H9 (cell line): ENCODE results near the gene MOB3B. TPM values are rescaled to one million over a fixed set of nuclear protein-coding genes. Genes with fewer than 3 reads are reported as not detected.

Experiments used
- DNase-seq: peaks from one replicate; pipeline ENCODE4 v3.0.0-alpha.2; 2017
- H2AFZ ChIP-seq: one replicate; pipeline ENCODE4 v1.6.1; 2013; ENCODE audit warnings: mild to moderate bottlenecking, low read length, control low read depth, moderate library complexity
- H2AK5ac ChIP-seq: 2 replicates; pipeline ENCODE4 v1.6.1; 2013; ENCODE audit warnings: low read length, control low read depth, mixed read lengths; ENCODE audit not compliant: insufficient read length
- H2BK120ac ChIP-seq: one replicate; pipeline ENCODE4 v1.6.1; 2013; ENCODE audit warnings: low read depth, mild to moderate bottlenecking, low read length, control low read depth, inconsistent platforms; ENCODE audit not compliant: poor library complexity, severe bottlenecking
- H2BK12ac ChIP-seq: 2 replicates; pipeline ENCODE4 v1.6.1; 2013; ENCODE audit warnings: low read length, control low read depth, mixed read lengths, low read depth; ENCODE audit not compliant: insufficient read length
- H2BK15ac ChIP-seq: 2 replicates; pipeline ENCODE4 v1.6.1; 2013; ENCODE audit warnings: low read depth, low read length, control low read depth
- H2BK20ac ChIP-seq: one replicate; pipeline ENCODE4 v1.6.1; 2013; ENCODE audit warnings: low read depth, mild to moderate bottlenecking, low read length, control low read depth, inconsistent platforms; ENCODE audit not compliant: poor library complexity, severe bottlenecking
- H2BK5ac ChIP-seq: 2 replicates; pipeline ENCODE4 v1.6.1; 2013; ENCODE audit warnings: low read length, control low read depth, mixed read lengths; ENCODE audit not compliant: insufficient read length
- H3K14ac ChIP-seq: 2 replicates; pipeline ENCODE4 v1.6.1; 2013; ENCODE audit warnings: low read length, control low read depth; ENCODE audit not compliant: insufficient read depth
- H3K18ac ChIP-seq: 2 replicates; pipeline ENCODE4 v1.6.1; 2013; ENCODE audit warnings: low read depth, mild to moderate bottlenecking, mixed read lengths, low read length, control low read depth; ENCODE audit not compliant: insufficient read length
- H3K23ac ChIP-seq: 2 replicates; pipeline ENCODE4 v1.6.1; 2013; ENCODE audit warnings: low read length, control low read depth, mixed read lengths, low read depth; ENCODE audit not compliant: insufficient read length
- H3K23me2 ChIP-seq: 2 replicates; pipeline ENCODE4 v1.6.1; 2013; ENCODE audit warnings: low read depth, mild to moderate bottlenecking, mixed read lengths, low read length, control low read depth; ENCODE audit not compliant: insufficient read length, poor library complexity, severe bottlenecking
- H3K27ac ChIP-seq: 2 replicates; pipeline ENCODE4 v1.5.1; 2013; ENCODE audit warnings: low read length, control low read depth, mixed read lengths, low read depth; ENCODE audit not compliant: insufficient read length
- H3K27me3 ChIP-seq: 2 replicates; pipeline ENCODE4 v1.6.1; 2013; ENCODE audit warnings: low read length, control low read depth, inconsistent platforms; ENCODE audit not compliant: insufficient read depth
- H3K4ac ChIP-seq: 2 replicates; pipeline ENCODE4 v1.6.1; 2013; ENCODE audit warnings: low read depth, mild to moderate bottlenecking, control low read depth, inconsistent platforms, low read length, moderate library complexity
- H3K4me1 ChIP-seq: 2 replicates; pipeline ENCODE4 v1.6.1; 2013; ENCODE audit warnings: low read length, control low read depth, inconsistent platforms; ENCODE audit not compliant: insufficient read depth
- H3K4me2 ChIP-seq: 2 replicates; pipeline ENCODE4 v1.6.1; 2013; ENCODE audit warnings: low read length, control low read depth, mixed read lengths; ENCODE audit not compliant: insufficient read length, insufficient read depth
- H3K56ac ChIP-seq: 2 replicates; pipeline ENCODE4 v1.6.1; 2013; ENCODE audit warnings: low read depth, mild to moderate bottlenecking, mixed read lengths, low read length, control low read depth; ENCODE audit not compliant: insufficient read length
- H3K79me1 ChIP-seq: 2 replicates; pipeline ENCODE4 v1.6.1; 2013; ENCODE audit warnings: low read depth, mild to moderate bottlenecking, moderate library complexity, low read length, control low read depth, inconsistent platforms; ENCODE audit not compliant: insufficient read depth, poor library complexity, severe bottlenecking
- H3K79me2 ChIP-seq: 2 replicates; pipeline ENCODE4 v1.6.1; 2013; ENCODE audit warnings: low read length, control low read depth, inconsistent platforms; ENCODE audit not compliant: insufficient read depth
- H3K9ac ChIP-seq: 2 replicates; pipeline ENCODE4 v1.6.1; 2013; ENCODE audit warnings: low read length, control low read depth, mixed read lengths; ENCODE audit not compliant: insufficient read length; ENCODE audit errors: extremely low read depth
- H3K9me3 ChIP-seq: one replicate; pipeline ENCODE4 v1.6.1; 2013; ENCODE audit warnings: low read depth, low read length, inconsistent platforms; ENCODE audit not compliant: control insufficient read depth
- H3T11ph ChIP-seq: one replicate; pipeline ENCODE4 v1.6.1; 2013; ENCODE audit warnings: mild to moderate bottlenecking, low read length, control low read depth, inconsistent platforms
- H4K20me1 ChIP-seq: one replicate; pipeline ENCODE4 v1.6.1; 2013; ENCODE audit not compliant: control insufficient read depth, insufficient read length, insufficient read depth
- H4K5ac ChIP-seq: 2 replicates; pipeline ENCODE4 v1.6.1; 2013; ENCODE audit warnings: low read depth, mild to moderate bottlenecking, mixed read lengths, low read length, control low read depth; ENCODE audit not compliant: insufficient read length
- H4K8ac ChIP-seq: replicated peaks from 2 replicates; pipeline ENCODE4 v1.6.1; 2013; ENCODE audit warnings: low read length, control low read depth, mixed read lengths, low read depth; ENCODE audit not compliant: insufficient read length
- H4K91ac ChIP-seq: 2 replicates; pipeline ENCODE4 v1.6.1; 2013; ENCODE audit warnings: low read depth, mild to moderate bottlenecking, moderate library complexity, mixed read lengths, low read length, control low read depth; ENCODE audit not compliant: insufficient read length
- H3K27ac Mint-ChIP-seq, 3 experiments: 2 replicates in 2 of 3; 3 replicates in 1 of 3; pipeline ENCODE4 v1.8.0; 2020 to 2021; ENCODE audit warnings: mixed read lengths in 3 of 3, mild to moderate bottlenecking in 1 of 3, moderate library complexity in 1 of 3
- H3K27me3 Mint-ChIP-seq: 2 replicates; pipeline ENCODE4 v1.8.0; 2021; ENCODE audit warnings: low read depth, mild to moderate bottlenecking, moderate library complexity, mixed read lengths
- H3K36me3 Mint-ChIP-seq, 3 experiments: 2 replicates in 2 of 3; 3 replicates in 1 of 3; pipeline ENCODE4 v1.8.0; 2020 to 2021; ENCODE audit warnings: low read depth in 3 of 3, mixed read lengths in 3 of 3; ENCODE audit not compliant: insufficient read depth in 1 of 3
- H3K4me1 Mint-ChIP-seq, 2 experiments: 2 replicates each; pipeline ENCODE4 v1.8.0; 2020; ENCODE audit warnings: mixed read lengths in 2 of 2
- H3K4me3 Mint-ChIP-seq, 2 experiments: 2 replicates in 1 of 2; 3 replicates in 1 of 2; pipeline ENCODE4 v1.8.0; 2020 to 2021; ENCODE audit warnings: mild to moderate bottlenecking in 2 of 2, mixed read lengths in 2 of 2, moderate library complexity in 1 of 2
- H3K9me3 Mint-ChIP-seq, 2 experiments: 2 replicates in 1 of 2; 3 replicates in 1 of 2; pipeline ENCODE4 v1.8.0; 2020; ENCODE audit warnings: mild to moderate bottlenecking in 2 of 2, mixed read lengths in 2 of 2, moderate library complexity in 1 of 2
- WGBS: extraction: QIAGEN DNeasy Blood & Tissue Kit; methylation state at CpG from one replicate; pipeline ENCODE4 v1.1.7; 2013; ENCODE audit warnings: missing lambda C conversion rate, low lambda C conversion rate, mixed read lengths; ENCODE audit not compliant: insufficient read length; ENCODE audit errors: extremely low coverage; 5-methylcytosine and 5-hydroxymethylcytosine counted together
- total RNA-seq: library from RNA; stranded (reverse); gene quantifications from 2 replicates; pipeline ENCODE4 v1.2.1, GENCODE V29; 2021
- TF ChIP-seq, protein P1 (sequence below): fragments of 200-600 bp; sonication (generic); conservative IDR thresholded peaks from 3 replicates; pipeline ENCODE4 v1.8.0; 2021; ENCODE audit warnings: antibody characterized with exemption, mild to moderate bottlenecking

The MOB3B gene
- total RNA-seq, 1 experiment from 2014 or later, result 9.8 TPM

DNA sequence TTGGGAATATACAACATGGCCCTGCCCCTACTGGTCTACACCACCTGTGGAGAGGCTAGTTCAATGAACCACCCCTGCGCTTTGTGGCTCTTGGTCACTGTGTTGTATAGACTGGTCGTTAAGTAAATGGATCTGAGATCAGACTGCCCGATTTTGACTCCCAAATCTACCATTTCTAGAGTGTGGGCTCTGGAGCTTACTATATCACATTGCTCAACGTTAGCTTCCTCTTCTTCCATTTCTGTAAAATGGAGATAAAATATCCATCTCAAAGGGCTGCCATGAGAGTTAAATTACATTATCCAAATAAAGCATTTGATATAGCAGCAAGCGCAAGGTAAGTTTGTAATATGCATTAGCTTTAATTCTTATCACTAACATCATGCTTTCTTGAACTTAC is 58.2 kb downstream of the MOB3B start:
- H3K18ac ChIP-seq, result no peak overlapping the region
- no peak overlapping the region for H2BK12ac ChIP-seq
- H3K4me2 ChIP-seq, result no peak overlapping the region
- Mint-ChIP-seq H3K4me3 (no peak overlapping the region), H3K27ac (no peak overlapping the region), H3K36me3 (no peaks in the 10 kb centered on the region; a peak in 3 of 7 replicates), H3K9me3 (no peaks in the 10 kb centered on the region), H3K27me3 (no peaks in the 10 kb centered on the region), H3K4me1 (peaks cover 32 to 38% of the 10 kb centered on the region in 2 experiments)
- no peak overlapping the region for H3K9ac ChIP-seq
- H3K23ac ChIP-seq, result no peak overlapping the region
- H4K20me1 ChIP-seq, result no peaks in the 10 kb centered on the region
- no peak overlapping the region for H4K8ac ChIP-seq
- no peak overlapping the region for H2BK20ac ChIP-seq
- DNase-seq, result no peak
- no peaks in the 10 kb centered on the region for H3K79me1 ChIP-seq
- no peak overlapping the region for H2AFZ ChIP-seq
- H2BK5ac ChIP-seq, result no peak overlapping the region
- no peaks in the 10 kb centered on the region for H3K27me3 ChIP-seq
- H2BK120ac ChIP-seq, result no peak overlapping the region
- H3T11ph ChIP-seq, result no peak overlapping the region
- no peak overlapping the region for H3K56ac ChIP-seq
- H3K9me3 ChIP-seq, result no peaks in the 10 kb centered on the region
- TF ChIP-seq, protein P1, sequence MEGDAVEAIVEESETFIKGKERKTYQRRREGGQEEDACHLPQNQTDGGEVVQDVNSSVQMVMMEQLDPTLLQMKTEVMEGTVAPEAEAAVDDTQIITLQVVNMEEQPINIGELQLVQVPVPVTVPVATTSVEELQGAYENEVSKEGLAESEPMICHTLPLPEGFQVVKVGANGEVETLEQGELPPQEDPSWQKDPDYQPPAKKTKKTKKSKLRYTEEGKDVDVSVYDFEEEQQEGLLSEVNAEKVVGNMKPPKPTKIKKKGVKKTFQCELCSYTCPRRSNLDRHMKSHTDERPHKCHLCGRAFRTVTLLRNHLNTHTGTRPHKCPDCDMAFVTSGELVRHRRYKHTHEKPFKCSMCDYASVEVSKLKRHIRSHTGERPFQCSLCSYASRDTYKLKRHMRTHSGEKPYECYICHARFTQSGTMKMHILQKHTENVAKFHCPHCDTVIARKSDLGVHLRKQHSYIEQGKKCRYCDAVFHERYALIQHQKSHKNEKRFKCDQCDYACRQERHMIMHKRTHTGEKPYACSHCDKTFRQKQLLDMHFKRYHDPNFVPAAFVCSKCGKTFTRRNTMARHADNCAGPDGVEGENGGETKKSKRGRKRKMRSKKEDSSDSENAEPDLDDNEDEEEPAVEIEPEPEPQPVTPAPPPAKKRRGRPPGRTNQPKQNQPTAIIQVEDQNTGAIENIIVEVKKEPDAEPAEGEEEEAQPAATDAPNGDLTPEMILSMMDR, result no peak
- no peak overlapping the region for H2BK15ac ChIP-seq
- no peak overlapping the region for H3K4ac ChIP-seq
- no peak overlapping the region for H4K91ac ChIP-seq
- H3K79me2 ChIP-seq, result peaks cover 2% of the 10 kb centered on the region; the same call in 1 of the 2 replicates
- H3K4me1 ChIP-seq, result peaks cover 4% of the 10 kb centered on the region
- H3K14ac ChIP-seq, result no peak overlapping the region
- H3K23me2 ChIP-seq, result no peaks in the 10 kb centered on the region
- H3K27ac ChIP-seq, result no peak overlapping the region
- no peak overlapping the region for H2AK5ac ChIP-seq
- no CpG with 5 or more reads among the region's 5 CpGs for WGBS
- no peak overlapping the region for H4K5ac ChIP-seq
